Neural progenitor cell (in vitro differentiated cells): ENCODE data around the gene ERC1. TPM values are rescaled to one million over a fixed set of nuclear protein-coding genes. Genes with fewer than 3 reads are reported as not detected.
A peak's percentile ranks its signal among the peaks of the same experiment; 100 is the strongest.

ENCODE experiments used
- DNase-seq: peaks from one replicate; pipeline ENCODE4 v3.0.0-alpha.2; 2016; ENCODE audit warnings: low spot score
- H2AFZ ChIP-seq: fragments of 200-600 bp; sonication (generic); replicated peaks from 2 replicates; pipeline ENCODE4 v1.6.1; 2016; ENCODE audit warnings: antibody characterized with exemption
- H3F3A ChIP-seq: fragments of 200-600 bp; sonication (generic); 2 replicates; pipeline ENCODE4 v1.6.1; 2016; ENCODE audit warnings: antibody characterized with exemption, low read depth
- H3K27ac ChIP-seq: fragments of 200-600 bp; sonication (generic); 2 replicates; pipeline ENCODE4 v1.5.1; 2016; ENCODE audit warnings: mild to moderate bottlenecking
- H3K27me3 ChIP-seq: fragments of 200-600 bp; sonication (generic); 2 replicates; pipeline ENCODE4 v1.6.1; 2016; ENCODE audit warnings: mild to moderate bottlenecking, moderate library complexity
- H3K36me3 ChIP-seq: fragments of 200-600 bp; sonication (generic); 2 replicates; pipeline ENCODE4 v1.5.1; 2016
- H3K4me1 ChIP-seq: fragments of 200-600 bp; sonication (generic); 2 replicates; pipeline ENCODE4 v1.6.1; 2016; ENCODE audit warnings: mixed run types
- H3K4me2 ChIP-seq: fragments of 200-600 bp; sonication (generic); 2 replicates; pipeline ENCODE4 v1.6.1; 2016
- H3K4me3 ChIP-seq: fragments of 200-600 bp; sonication (generic); 2 replicates; pipeline ENCODE4 v1.5.1; 2016
- H3K79me2 ChIP-seq: fragments of 200-600 bp; sonication (generic); 2 replicates; pipeline ENCODE4 v1.6.1; 2016; ENCODE audit warnings: low read depth
- H3K9ac ChIP-seq: fragments of 200-600 bp; sonication (generic); 2 replicates; pipeline ENCODE4 v1.6.1; 2016
- H3K9me3 ChIP-seq: fragments of 200-600 bp; sonication (generic); 2 replicates; pipeline ENCODE4 v1.5.1; 2016; ENCODE audit warnings: low read depth
- H4K20me1 ChIP-seq: fragments of 200-600 bp; sonication (generic); 2 replicates; pipeline ENCODE4 v1.6.1; 2016; ENCODE audit warnings: low read depth
- H3K27ac Mint-ChIP-seq: 3 replicates; pipeline ENCODE4 v1.8.0; 2021; ENCODE audit warnings: mixed read lengths
- H3K27me3 Mint-ChIP-seq: 2 replicates; pipeline ENCODE4 v1.8.0; 2022; ENCODE audit warnings: low read depth, mild to moderate bottlenecking, inconsistent platforms, moderate library complexity, mixed read lengths; ENCODE audit not compliant: insufficient read depth
- H3K36me3 Mint-ChIP-seq: 3 replicates; pipeline ENCODE4 v1.8.0; 2021; ENCODE audit warnings: mixed read lengths
- H3K4me1 Mint-ChIP-seq: 3 replicates; pipeline ENCODE4 v1.8.0; 2021; ENCODE audit warnings: mixed read lengths
- H3K4me3 Mint-ChIP-seq: 3 replicates; pipeline ENCODE4 v1.8.0; 2021; ENCODE audit warnings: mild to moderate bottlenecking, moderate library complexity, mixed read lengths
- H3K9me3 Mint-ChIP-seq: 3 replicates; pipeline ENCODE4 v1.8.0; 2020; ENCODE audit warnings: mixed read lengths
- CTCF ChIP-seq: fragments of 200-600 bp; sonication (generic); IDR thresholded peaks from 2 replicates; pipeline ENCODE4 v1.5.1; 2017; ENCODE audit warnings: antibody characterized with exemption, mild to moderate bottlenecking
- EZH2 ChIP-seq: fragments of 200-600 bp; sonication (generic); IDR thresholded peaks from 2 replicates; pipeline ENCODE4 v1.6.1; 2017; ENCODE audit warnings: antibody characterized with exemption, mild to moderate bottlenecking, moderate library complexity
- EZH2phosphoT487 ChIP-seq: fragments of 200-600 bp; sonication (generic); IDR thresholded peaks from 2 replicates; pipeline ENCODE4 v1.6.1; 2017; ENCODE audit warnings: antibody characterized with exemption
- total RNA-seq: library from RNA; depleted of rRNA; stranded (reverse); fragments of >200 nt; gene quantifications from 2 replicates; pipeline ENCODE4 v1.2.3, GENCODE V29; 2015; ENCODE audit warnings: low replicate concordance

Gene ERC1
- total RNA-seq, 1 donor from 2014 or later: 27.5 TPM

GRCh38 chr12:1531654-1532374 lies 540.8 kb downstream of the ERC1 start:
- H3K9me3 ChIP-seq: no peaks in the 10 kb centered on the region
- Mint-ChIP-seq H3K4me1 (peaks cover 37% of the 10 kb centered on the region), H3K27ac (no peak overlapping the region), H3K9me3 (no peaks in the 10 kb centered on the region), H3K36me3 (peaks cover 6% of the 10 kb centered on the region), H3K27me3 (peaks cover 19% of the 10 kb centered on the region), H3K4me3 (peak overlapping the region; percentile 80)
- peaks cover 15% of the 10 kb centered on the region for H3F3A ChIP-seq
- TF ChIP-seq EZH2 (no peak), CTCF (no peak), EZH2phosphoT487 (no peak)
- H3K4me2 ChIP-seq: peak overlapping the region; percentile 97
- peaks cover 75% of the 10 kb centered on the region for H3K79me2 ChIP-seq
- H4K20me1 ChIP-seq: peaks cover 58% of the 10 kb centered on the region
- peak overlapping the region; percentile 67 for H3K9ac ChIP-seq
- H3K27ac ChIP-seq: no peak overlapping the region
- peaks cover 45% of the 10 kb centered on the region for H3K4me1 ChIP-seq
- no peaks in the 10 kb centered on the region for H3K36me3 ChIP-seq
- H3K27me3 ChIP-seq: peaks cover 68% of the 10 kb centered on the region
- DNase-seq: no peak
- H2AFZ ChIP-seq: no peak overlapping the region
- H3K4me3 ChIP-seq: peak overlapping the region; percentile 91

GRCh38 chr12:1532375-1533165 lies 541.5 kb downstream of the ERC1 start:
- Histone ChIP-seq H3K27ac (no peak overlapping the region), H3K4me3 (peak overlapping the region; percentile 91), H3K9me3 (no peaks in the 10 kb centered on the region), H2AFZ (no peak overlapping the region), H3K36me3 (no peaks in the 10 kb centered on the region), H3F3A (peaks cover 15% of the 10 kb centered on the region), H3K27me3 (peaks cover 61% of the 10 kb centered on the region), H3K4me2 (peak overlapping the region; percentile 97), H3K4me1 (peaks cover 45% of the 10 kb centered on the region), H3K79me2 (peaks cover 82% of the 10 kb centered on the region), H3K9ac (no peak overlapping the region), H4K20me1 (peaks cover 65% of the 10 kb centered on the region)
- Mint-ChIP-seq H3K27me3 (peaks cover 19% of the 10 kb centered on the region), H3K4me1 (peaks cover 34% of the 10 kb centered on the region), H3K36me3 (peaks cover 6% of the 10 kb centered on the region), H3K4me3 (peak overlapping the region; percentile 80), H3K9me3 (peaks cover under 1% of the 10 kb centered on the region), H3K27ac (peak overlapping the region; percentile 28)
- DNase-seq: no peak
- no peak for TF ChIP-seq CTCF
- TF ChIP-seq EZH2phosphoT487: no peak
- TF ChIP-seq EZH2: no peak

GRCh38 chr12:1533205-1533601 lies 542.2 kb downstream of the ERC1 start:
- peaks cover 30% of the 10 kb centered on the region for H3K4me1 Mint-ChIP-seq
- no peak overlapping the region for H3K27ac ChIP-seq
- H3K9me3 ChIP-seq: no peaks in the 10 kb centered on the region
- H3K4me3 Mint-ChIP-seq: peak overlapping the region; percentile 80
- peaks cover 71% of the 10 kb centered on the region for H4K20me1 ChIP-seq
- peaks cover 55% of the 10 kb centered on the region for H3K27me3 ChIP-seq
- H3K4me3 ChIP-seq: no peak overlapping the region
- no peak for DNase-seq
- H3K9ac ChIP-seq: no peak overlapping the region
- TF ChIP-seq EZH2phosphoT487: no peak
- TF ChIP-seq CTCF: no peak
- TF ChIP-seq EZH2: no peak
- no peak overlapping the region for H3K27ac Mint-ChIP-seq
- peaks cover 5% of the 10 kb centered on the region for H3K9me3 Mint-ChIP-seq
- peaks cover 15% of the 10 kb centered on the region for H3F3A ChIP-seq
- H3K36me3 Mint-ChIP-seq: peaks cover 6% of the 10 kb centered on the region
- H3K79me2 ChIP-seq: peaks cover 89% of the 10 kb centered on the region
- H3K4me2 ChIP-seq: peak overlapping the region; percentile 97
- peaks cover 19% of the 10 kb centered on the region for H3K27me3 Mint-ChIP-seq
- no peaks in the 10 kb centered on the region for H3K36me3 ChIP-seq
- H3K4me1 ChIP-seq: peaks cover 45% of the 10 kb centered on the region
- no peak overlapping the region for H2AFZ ChIP-seq
